SU-DHL-6 (cell line): ENCODE measurements around the gene ARL8A.

ENCODE experiments used
- CTCF ChIP-seq: fragments of 200-600 bp; sonication (generic); IDR thresholded peaks from one replicate; pipeline ENCODE4 v1.5.1; 2017; ENCODE audit warnings: antibody characterized with exemption, mild to moderate bottlenecking, low read length, moderate library complexity; ENCODE audit not compliant: insufficient read depth, poor library complexity, severe bottlenecking
- EZH2phosphoT487 ChIP-seq: fragments of 200-600 bp; sonication (generic), shearing (Covaris generic); conservative IDR thresholded peaks from 2 replicates; pipeline ENCODE4 v1.6.1; 2018; ENCODE audit warnings: mild to moderate bottlenecking, antibody characterized with exemption, low read length, moderate library complexity, mixed read lengths

GRCh38 chr1:202170726-202171125, 26.2 kb upstream of the ARL8A start:
- TF ChIP-seq CTCF (no peak), EZH2phosphoT487 (no peak)
